COR-L47 (cell line): Measurements from ENCODE around the gene INPP5A.
"Not testable (repeated sequence)": the region's sequence is repeated elsewhere in the genome, so short reads cannot be mapped to it uniquely, and the experiment has no call there.

Experiments used
- DNase-seq: peaks from one replicate; lab custom pipeline; 2025; lab: John Stamatoyannopoulos, UW

The INPP5A gene

GRCh38 chr10:132787495-132788179 lies 250.1 kb downstream of the INPP5A start:
- DNase-seq, result no peak

DNA sequence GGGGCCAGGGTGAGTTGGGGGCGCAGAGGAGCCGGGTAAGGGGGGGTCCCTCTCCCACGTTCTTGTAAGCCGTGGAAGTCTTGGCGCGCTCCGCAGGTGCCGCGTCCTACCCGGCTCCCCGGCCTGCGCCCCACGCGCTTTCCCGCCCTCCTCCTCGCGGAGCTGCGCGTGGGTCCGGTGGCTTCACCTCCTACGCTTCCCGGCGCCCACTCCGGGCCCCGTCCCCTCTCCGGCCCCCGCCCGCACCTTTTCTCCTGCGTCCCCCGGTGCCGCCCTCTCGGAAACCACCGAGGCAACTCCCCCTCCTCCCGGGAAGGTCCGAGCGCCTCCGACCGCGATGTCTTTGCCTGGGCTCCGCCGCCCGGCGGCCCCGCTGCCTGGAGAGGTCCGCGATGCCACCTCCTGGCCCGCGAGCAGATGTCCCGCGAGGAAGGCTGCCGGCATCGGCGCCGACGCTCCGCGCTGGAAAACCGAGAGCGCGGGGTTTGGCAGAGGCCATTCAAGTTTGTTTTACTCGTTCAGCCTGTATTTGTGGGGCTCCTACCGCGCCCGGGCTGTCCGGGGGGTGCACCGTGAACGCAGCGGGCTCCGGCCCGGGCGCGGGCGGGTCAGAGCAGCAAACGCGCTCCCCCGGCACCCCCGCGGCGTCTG lies 250.7 kb downstream of the INPP5A start:
- DNase-seq, result no peak

- no peak for DNase-seq
These were observed 251.2 kb downstream of the INPP5A start for GRCh38 chr10:132788831-132789219.

DNA sequence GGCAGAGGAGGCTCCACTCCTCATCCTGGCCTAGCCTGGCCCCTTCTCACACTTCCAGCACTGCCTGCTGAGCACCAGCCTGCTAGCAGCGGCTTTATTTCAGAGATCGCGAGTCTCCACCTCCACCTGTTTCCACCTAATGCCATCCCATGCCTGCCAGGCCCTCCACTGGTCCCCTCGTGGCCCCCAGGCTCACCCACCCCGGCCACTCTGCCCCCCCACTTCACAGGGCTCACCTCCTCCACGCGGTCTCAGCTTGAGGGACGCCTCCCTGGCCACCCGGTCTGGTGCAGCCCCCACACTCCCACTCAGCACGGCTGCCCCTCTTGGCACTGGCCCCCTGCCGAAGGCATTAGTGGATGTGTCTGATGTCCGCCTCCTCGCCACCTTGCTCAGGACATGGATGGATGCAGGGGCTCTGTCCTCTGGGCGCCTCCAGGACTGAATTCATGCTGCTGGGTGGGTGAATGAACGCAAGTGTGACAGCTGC lies 252.1 kb downstream of the INPP5A start:
- DNase-seq, result no peak

GRCh38 chr10:132790470-132790869 lies 252.9 kb downstream of the INPP5A start:
- DNase-seq, result no peak

GRCh38 chr10:132790934-132791829 lies 253.6 kb downstream of the INPP5A start:
- DNase-seq, result no peak

GRCh38 chr10:132792099-132792498 lies 254.5 kb downstream of the INPP5A start:
- not testable (repeated sequence) for DNase-seq

GRCh38 chr10:132792796-132793195 lies 255.2 kb downstream of the INPP5A start:
- no peak for DNase-seq

DNA sequence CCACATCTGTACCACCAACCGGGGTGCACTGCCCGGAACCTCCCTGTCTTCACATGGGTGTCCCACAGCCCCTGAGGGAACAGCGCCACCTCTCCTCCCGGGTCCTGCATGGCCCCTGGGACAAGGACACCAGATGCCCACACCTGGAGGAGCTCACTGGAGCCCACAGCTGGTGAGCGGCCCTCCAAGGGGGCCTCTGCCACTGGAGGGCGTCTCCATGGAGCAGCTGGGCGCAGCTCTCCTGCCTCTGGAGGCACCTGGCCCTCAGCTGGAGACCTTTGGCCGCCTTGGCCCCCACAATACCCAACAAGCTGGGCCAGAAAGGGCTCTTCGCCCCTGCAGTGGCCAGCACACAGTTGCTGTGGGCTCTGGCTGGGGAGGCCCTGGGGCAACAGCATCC lies 255.6 kb downstream of the INPP5A start:
- DNase-seq, result no peak

- DNase-seq, result no peak
These were observed 256.6 kb downstream of the INPP5A start for GRCh38 chr10:132793871-132794849.

GRCh38 chr10:132796846-132797245 lies 259.3 kb downstream of the INPP5A start:
- no peak for DNase-seq

DNA sequence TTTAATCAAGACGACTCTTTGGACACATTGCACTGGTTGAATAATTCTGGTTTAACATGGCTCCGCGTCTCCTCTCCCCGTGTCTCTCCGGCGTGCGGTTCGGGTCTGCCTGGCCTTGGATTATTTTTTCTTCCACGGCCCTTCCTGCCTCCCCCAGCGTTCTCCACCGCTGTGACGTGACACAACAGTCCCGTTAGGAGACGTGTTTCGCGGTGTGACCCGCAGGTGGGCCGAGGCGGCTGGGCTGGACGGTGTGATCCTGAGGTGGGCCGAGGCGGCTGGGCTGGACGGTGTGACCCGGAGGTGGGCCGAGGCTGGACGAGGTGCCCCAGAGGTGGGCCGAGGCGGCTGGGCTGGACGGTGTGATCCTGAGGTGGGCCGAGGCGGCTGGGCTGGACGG lies 260.4 kb downstream of the INPP5A start:
- not testable (repeated sequence) for DNase-seq

DNA sequence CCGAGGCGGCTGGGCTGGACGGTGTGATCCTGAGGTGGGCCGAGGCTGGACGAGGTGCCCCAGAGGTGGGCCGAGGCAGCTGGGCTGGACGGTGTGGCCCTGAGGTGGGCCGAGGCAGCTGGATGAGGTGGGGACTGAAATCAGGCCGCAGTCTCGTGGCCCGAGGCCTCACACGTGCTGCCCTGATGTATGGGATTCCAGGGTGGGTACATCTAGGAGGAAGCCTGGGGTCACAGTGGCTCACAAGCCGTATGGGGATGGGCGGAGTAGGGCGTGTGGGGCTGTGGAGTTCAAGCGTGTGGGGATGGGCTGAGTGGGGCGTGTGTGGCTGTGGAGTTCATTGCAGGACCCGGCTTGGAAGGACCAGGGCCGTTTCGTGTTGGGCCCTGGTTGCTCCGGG lies 260.8 kb downstream of the INPP5A start:
- no peak for DNase-seq

- DNase-seq, result no peak
These were observed 261.3 kb downstream of the INPP5A start for GRCh38 chr10:132798876-132799275.

DNA sequence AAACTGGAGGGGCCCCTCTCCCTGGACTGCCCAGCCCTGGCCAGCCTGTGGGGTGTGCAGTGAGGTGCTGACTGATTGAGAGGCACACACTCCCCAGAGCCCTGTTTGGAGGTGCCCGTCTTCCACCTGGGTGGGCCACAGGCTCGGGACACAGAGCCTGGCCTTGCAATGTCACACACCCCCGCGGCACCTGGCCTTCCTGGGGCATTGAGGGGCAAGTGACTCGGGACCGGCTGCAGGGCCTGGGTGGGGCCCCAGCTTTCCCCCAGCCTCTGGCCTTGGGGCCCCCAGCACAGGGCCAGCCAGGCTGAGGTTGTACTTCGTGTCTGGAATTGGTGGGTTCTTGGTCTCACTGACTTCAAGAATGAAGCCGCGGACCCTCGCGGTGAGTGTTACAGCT lies 262.3 kb downstream of the INPP5A start:
- no peak for DNase-seq

GRCh38 chr10:132802048-132802447 lies 264.5 kb downstream of the INPP5A start:
- DNase-seq, result no peak

- DNase-seq, result no peak
These were observed 265.2 kb downstream of the INPP5A start for GRCh38 chr10:132802694-132803320.

DNA sequence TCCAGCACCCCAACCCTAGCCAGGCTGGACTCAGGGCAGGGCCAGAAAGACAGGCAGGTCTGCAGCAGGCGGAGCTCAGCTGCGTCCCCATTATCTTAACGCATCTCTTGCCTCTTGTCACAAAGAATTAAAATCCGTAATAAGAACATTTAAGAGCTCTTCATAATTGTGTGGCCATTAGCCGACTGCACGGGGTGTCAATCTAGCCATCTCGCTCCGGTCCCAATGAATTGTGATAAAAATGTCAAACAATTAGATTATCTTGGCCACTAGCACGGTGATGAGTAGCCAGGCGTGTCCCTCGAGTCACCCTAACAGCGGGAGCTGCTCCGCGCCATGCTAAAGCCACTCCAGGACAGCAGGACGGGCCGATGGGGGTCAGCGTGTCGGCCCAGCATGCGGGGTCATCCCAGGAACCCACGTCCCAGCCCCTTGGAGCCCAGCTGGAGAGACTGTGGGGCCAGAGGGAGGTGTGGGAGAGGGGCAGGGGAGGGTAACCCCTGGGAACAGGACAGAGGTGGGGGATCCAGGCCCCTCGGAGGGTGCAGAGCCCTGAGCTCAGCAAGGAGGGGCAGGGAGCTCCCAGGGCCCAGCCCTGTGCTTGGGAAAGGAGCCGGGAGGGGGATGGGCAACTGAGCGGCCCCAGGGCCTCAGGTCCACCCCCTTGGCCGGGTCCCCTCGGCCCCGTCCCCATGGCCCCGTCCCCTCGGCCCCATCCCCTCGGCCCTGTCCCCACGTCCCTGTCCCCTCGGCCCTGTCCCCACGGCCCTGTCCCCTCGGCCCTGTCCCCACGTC lies 266.0 kb downstream of the INPP5A start:
- DNase-seq, result no peak

DNA sequence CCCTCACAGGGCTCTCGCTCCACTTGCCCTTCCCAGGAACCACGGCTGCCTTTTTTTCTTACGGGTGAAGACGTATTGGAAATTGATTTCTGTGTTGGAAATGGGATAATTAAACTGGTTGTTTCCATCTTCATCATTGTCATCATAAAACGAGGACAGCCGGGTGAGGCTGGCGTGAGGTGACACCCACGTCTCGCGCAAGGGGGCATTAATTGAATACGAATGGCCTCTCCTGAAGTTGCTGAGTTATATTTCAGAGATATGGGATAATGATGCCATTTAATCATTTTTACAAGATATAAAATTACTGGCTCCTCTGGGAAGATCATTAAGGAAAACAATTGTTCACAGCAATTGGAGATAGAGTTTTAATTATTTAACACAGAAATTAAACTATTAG lies 266.7 kb downstream of the INPP5A start:
- no peak for DNase-seq

GRCh38 chr10:132804785-132805426 lies 267.3 kb downstream of the INPP5A start:
- DNase-seq, result no peak
